ENCODE measurements around the gene LIN54.

DNA sequence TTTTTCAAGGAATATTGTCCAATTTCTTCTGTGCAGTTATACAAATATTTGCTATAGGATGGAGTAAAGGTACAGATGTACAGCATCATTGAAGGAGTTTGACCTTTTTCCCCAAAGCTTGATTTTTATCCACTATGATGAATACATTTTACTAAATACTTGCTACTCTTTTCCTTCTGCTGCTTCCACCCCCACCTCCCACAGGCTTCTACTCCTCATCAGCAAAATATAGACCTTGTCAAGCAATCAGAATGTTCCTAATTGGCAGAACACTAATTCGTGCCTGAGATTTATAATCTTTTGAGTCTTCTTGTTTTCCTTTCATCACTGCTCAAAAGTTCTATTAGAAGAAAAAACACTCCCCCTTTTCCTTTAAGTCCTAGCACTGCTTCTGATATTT is 113.9 kb downstream of the LIN54 start:
- no peak for TF ChIP-seq ZNF558 (CRISPR knock-in tag; IDR thresholded peaks at IDR 0.05; ENCODE audit: borderline replicate concordance)
- TF ChIP-seq, protein P1, sequence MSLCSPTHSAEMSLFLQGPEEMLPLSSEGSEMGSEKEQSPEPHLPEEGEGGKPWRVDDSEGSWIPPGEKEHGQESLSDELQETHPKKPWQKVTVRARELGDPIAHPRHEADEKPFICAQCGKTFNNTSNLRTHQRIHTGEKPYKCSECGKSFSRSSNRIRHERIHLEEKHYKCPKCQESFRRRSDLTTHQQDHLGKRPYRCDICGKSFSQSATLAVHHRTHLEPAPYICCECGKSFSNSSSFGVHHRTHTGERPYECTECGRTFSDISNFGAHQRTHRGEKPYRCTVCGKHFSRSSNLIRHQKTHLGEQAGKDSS (CRISPR knock-in tag; IDR thresholded peaks at IDR 0.05; ENCODE audit: borderline replicate concordance, low read depth): no peak
